K562 treated with DMSO at 1 percent for 48 hours (cell line): Measurements from ENCODE around the gene KNDC1. TPM values are rescaled to one million over a fixed set of nuclear protein-coding genes. Genes with fewer than 3 reads are reported as not detected.

Source experiments
- total RNA-seq: library from RNA; unstranded; fragments of 300-600 nt; gene quantifications from 2 replicates; pipeline ENCODE4 v1.2.3, GENCODE V29; 2022; ENCODE audit warnings: low replicate concordance; ENCODE audit errors: extremely low read depth

KNDC1 gene
- total RNA-seq: not detected in 2 replicates

GRCh38 chr10:133159950-133160825 lies at the start of gene KNDC1:
KNDC1 (plus strand) TSS chr10:133160219; CDS start chr10:133160468, 249 bp downstream.

GRCh38 chr10:133230044-133230361 lies 70.0 kb downstream of the KNDC1 start, which contains the start of gene UTF1:
UTF1 (plus strand) TSS chr10:133230217; CDS start chr10:133230289, 72 bp downstream.

GRCh38 chr10:133237588-133238465 lies 77.8 kb downstream of the KNDC1 start, which contains the start of gene VENTX:
VENTX (plus strand) TSS chr10:133237855; CDS start chr10:133237915, 60 bp downstream.

Other genes starting within 250 kb of the KNDC1 start
- gene CFAP46, start 217.6 kb upstream of the KNDC1 start, total RNA-seq: not detected in 2 replicates
- gene ADGRA1, start 72.3 kb upstream of the KNDC1 start, total RNA-seq: not detected in 2 replicates
- gene UTF1, start 70.0 kb downstream of the KNDC1 start, total RNA-seq: not detected in 2 replicates
- gene VENTX, start 77.6 kb downstream of the KNDC1 start, total RNA-seq: not detected in 2 replicates
- gene ADAM8, start 116.6 kb downstream of the KNDC1 start, total RNA-seq: not detected in 2 replicates
- not detected in 2 replicates for gene TUBGCP2, start 148.7 kb downstream of the KNDC1 start, total RNA-seq
- not detected in 2 replicates for gene ZNF511, start 148.7 kb downstream of the KNDC1 start, total RNA-seq
- gene CALY, start 176.7 kb downstream of the KNDC1 start, total RNA-seq: not detected in 2 replicates
- not detected in 2 replicates for gene PRAP1, start 187.2 kb downstream of the KNDC1 start, total RNA-seq
- not detected in 2 replicates for gene FUOM, start 197.8 kb downstream of the KNDC1 start, total RNA-seq
- not detected in 2 replicates for gene ECHS1, start 213.1 kb downstream of the KNDC1 start, total RNA-seq
- not detected in 2 replicates for gene PAOX, start 219.0 kb downstream of the KNDC1 start, total RNA-seq
- not detected in 2 replicates for gene MTG1, start 233.9 kb downstream of the KNDC1 start, total RNA-seq